HG02884 (cell line): ENCODE measurements around the gene EPG5.
"Not testable (repeated sequence)": the region's sequence is repeated elsewhere in the genome, so short reads cannot be mapped to it uniquely, and the experiment has no call there.

Source experiments
- ATAC-seq: cut with Tn5 transposase; IDR thresholded peaks from one replicate; pipeline ENCODE4 v1.9.1; 2021; ENCODE audit warnings: mild to moderate bottlenecking, moderate library complexity; ENCODE audit not compliant: unreplicated experiment

EPG5 gene

DNA sequence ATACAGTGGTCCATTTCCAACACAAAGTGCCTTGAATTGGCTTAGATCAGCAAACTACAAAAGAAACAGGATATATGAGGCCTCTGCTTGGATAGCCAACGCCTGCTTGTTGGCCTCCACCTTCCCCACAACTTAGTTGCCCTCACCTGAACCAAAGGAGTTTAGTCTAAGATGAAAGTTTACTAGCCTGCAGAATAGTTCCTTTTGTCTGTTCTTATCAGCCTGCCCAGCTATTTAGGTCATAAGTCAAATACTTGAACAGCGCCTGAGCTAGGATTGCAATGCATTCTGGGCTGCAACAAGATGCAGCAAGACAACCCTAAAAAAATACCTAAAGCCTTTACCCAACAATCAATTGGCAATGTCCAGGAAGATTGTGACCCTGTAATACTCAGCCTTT is 13.1 kb upstream of the EPG5 start:
- ATAC-seq, result no peak

DNA sequence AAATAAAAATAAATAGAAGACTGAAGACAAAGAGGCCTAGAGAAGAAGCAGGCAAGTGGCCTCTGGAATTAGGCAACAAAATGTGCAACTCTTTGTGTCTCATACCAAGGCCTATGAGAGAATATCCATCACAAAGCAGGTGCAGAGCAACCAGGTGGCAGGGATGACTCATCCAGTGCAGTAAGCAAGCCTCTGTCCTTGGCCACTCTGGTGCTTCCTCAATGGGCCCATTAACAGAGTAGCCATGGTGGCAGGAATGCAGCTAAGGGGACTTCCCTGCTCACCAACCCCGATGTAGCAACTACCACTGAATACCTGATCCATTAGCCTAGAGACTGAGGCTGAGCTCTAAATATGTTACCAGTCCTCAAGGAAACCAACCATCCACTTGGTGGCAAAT is 11.0 kb upstream of the EPG5 start:
- no peak for ATAC-seq

DNA sequence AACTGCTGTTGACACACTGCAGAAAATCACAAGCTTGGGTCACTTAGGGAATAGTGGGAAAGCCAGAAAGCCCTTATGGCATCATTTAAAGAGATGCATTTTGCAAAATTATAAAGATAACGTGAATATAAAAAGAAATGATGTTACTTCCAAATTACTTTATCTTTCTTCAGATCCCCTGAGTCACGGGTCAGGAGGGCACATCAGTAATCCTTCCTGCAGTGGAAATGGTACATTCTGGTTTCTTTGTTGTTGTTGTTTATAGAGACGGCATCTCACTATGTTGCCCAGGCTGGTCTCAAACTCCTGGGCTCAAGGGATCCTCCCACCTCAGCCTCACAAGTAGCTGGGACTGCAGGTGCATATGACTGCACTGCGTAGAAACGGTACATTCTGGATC is 9.8 kb upstream of the EPG5 start:
- no peak for ATAC-seq

DNA sequence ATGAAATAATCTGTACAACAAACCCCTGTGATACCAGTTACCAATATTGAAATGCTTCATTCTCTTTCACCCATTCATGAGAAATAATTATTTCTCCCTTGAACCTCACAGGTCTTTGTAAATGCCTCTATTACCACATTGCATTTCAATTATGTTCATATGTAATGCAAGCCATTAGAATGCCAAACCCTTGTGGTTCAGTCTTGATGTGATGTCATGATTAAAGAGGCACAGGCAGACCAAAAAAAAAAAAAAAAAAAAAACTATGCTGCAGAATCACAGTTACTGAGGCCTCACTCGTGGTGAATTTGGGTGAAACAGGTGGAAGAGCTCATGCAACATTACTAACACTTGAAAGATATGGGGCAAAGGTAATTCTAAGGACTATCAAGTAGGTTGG is 9.4 kb upstream of the EPG5 start:
- ATAC-seq, result no peak

DNA sequence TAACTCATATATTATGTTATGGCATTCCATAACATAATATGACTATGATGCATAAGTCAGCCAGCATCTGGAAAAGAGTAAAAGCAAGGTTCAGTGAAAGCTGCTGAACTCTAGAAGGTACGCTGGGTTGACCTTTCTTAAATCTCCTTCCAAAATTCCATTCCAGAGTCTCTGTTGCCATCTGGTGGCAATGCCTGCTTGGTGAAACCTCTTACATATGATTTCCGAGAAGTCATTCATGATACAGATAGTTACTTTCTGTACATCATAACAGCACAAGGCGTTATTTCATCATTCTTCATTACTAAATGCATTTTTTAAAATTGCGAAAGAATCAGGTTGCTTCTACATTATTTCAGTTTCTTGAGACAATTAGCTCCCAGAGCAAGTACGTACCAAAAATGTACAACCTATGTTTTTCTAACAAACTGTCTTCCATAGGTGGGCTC is 7.0 kb upstream of the EPG5 start:
- no peak for ATAC-seq

DNA sequence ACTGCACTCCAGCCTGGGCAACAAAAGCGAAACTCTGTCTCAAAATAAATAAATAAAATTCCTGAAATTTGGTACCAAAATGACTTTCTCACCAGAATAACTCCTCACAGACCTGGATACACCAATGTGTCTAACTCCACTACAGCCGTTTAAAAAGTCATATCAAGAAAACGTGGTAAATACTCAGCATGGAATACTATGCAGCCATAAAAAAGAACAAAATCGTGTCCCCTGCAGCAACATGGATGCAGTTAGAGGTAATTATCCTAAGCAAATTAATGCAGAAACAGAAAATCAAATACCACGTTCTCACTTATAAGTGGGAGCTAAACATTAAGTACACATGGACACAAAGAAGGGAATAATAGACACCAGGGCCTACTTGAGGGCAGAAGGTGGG is 2.2 kb downstream of the EPG5 start:
- ATAC-seq, result not testable (repeated sequence)

DNA sequence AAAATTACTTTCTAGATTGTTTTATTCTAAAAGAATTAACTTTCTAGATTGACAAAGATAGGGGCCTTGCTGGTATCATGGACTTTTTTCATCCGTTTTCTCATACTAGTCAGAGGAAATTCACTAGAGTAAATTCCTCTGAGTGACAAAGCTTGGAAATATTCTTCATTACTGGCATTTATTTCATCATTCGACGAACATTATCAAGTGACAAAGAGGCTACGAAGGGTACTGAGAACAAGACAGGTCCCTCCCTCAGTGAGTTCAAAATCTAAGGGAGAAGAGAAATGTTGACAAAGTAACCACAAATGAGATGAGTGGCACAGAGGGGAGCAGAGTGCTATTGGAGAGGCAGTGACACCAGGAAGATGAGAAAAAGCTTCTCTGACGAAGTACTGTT is 4.3 kb downstream of the EPG5 start:
- ATAC-seq, result no peak

DNA sequence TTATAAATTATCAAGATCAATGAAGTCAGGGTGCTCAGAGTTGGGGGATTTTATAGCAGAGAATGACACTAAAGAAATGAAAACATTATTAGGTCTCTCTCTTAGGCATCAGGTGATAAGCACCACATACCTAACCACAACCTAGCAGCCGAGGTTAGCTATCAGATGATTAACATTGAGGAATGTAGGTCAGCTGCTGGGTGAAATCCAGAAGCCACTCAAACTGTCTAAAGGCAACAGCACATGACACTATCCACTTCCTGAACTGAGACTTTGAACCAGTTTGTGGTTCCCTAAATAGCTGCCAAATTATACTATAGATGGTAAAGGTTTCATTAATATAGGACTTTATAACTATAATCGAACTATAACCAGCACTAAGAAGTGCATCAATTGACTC is 4.7 kb downstream of the EPG5 start:
- ATAC-seq, result no peak

DNA sequence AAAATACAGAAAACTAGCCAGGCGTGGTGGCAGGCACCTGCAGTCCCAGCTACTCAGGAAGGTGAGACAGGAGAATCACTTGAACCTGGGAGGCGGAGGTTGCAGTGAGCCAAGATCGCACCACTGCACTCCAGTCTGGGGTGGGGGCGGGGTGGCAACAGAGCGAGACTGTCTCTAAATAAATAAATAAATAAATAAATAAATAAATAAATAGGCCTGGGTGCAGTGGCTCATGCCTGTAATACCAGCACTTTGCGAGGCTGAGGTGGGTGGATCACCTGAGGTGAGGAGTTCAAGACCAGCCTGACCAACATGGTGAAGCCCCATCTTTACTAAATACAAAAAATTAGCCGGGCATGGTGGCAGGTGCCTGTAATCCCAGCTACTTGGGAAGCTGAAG is 7.6 kb downstream of the EPG5 start:
- ATAC-seq, result not testable (repeated sequence)

DNA sequence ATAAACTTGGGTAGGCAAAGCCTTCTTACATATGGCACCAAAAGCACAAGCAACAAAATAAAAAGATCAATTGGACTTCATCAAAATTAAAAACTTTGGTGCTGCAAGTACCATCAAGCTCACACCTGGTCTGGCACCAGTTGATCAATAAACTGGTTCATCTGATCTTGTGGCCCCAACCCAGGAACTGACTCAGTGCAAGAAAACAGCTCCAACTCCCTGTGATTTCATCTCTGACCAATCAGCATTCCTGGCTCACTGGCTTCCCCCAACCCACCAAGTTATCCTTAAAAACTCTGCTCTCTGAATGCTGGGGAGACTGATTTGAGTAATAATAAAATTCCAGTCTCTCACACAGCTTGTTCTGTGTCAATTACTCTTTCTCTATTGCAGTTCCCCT is 8.4 kb downstream of the EPG5 start:
- ATAC-seq, result no peak

DNA sequence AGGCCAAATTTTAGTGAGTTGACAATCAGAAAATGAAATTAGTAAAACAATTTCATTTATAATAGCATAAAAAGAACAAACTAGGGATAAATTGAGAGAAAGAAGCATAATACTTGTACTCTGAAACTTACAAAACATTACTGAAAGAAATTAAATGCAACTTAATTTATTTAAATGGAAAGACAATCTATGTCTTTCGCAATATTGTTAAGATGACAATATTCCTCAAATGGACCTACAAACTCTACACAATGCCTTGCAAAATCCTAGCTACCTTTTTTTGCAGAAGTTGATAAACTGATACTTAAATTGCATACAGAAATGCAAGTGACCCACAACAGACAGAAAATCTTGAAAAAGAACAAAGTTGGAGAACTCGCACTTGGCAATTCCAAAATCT is 9.1 kb downstream of the EPG5 start:
- ATAC-seq, result no peak

DNA sequence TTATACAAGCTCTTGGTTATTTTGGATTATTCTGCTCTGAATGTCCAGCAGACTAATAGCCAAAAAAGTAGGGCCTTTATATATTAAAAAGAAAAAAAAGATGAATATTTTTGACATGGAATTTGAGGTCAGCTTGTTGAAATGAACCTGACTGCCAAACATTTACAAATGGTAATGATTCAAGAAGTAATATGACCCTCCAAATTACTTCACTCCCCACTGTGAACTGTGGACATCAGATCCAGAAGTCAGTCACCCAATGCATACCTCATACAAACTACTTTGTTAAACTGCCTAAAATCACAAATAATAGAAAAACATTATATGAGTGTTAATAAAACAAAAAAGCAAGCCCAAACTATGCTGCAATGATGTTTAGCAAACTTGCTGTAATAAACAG is 10.0 kb downstream of the EPG5 start:
- no peak for ATAC-seq

DNA sequence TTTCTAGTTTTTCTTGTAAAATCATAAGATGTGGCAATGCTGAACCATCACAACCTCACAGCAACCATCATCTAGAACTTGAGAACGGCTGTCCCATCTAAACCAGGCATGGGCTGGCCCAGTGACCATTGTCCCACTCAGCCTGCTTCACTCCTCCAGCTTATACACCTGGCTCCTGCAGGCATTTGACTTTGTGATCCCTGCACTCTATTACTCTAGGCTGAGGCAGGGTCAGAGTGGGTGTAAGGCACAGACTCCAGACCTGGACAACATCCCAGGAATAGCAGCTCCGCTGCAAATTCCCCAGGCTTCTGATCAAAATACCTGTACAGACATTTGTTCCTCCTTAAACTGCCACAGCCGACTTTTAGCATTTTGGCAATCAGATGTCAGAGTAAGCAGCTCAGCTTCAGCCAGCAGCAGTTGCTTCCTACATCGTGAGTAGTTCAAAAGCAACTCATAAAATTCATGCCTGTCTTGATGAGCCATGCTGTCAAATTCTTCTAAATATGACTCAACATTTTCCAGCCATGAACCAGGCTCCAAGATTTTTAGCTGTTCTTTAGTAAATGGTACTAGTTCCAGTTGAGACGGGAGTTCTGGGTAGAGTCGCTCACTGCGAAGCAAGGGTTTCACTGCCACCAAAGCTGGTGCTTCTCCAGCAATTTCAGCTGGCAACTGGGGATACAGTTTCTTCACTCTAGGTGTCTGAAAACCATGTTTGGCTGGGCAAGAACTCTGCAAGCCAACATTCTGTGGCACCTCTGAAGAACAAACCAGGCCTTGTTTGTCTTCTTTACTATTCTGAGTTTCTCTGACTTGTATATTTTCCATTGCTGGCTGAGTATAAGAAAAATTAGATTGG is 12.8 kb downstream of the EPG5 start:
- ATAC-seq, result no peak

DNA sequence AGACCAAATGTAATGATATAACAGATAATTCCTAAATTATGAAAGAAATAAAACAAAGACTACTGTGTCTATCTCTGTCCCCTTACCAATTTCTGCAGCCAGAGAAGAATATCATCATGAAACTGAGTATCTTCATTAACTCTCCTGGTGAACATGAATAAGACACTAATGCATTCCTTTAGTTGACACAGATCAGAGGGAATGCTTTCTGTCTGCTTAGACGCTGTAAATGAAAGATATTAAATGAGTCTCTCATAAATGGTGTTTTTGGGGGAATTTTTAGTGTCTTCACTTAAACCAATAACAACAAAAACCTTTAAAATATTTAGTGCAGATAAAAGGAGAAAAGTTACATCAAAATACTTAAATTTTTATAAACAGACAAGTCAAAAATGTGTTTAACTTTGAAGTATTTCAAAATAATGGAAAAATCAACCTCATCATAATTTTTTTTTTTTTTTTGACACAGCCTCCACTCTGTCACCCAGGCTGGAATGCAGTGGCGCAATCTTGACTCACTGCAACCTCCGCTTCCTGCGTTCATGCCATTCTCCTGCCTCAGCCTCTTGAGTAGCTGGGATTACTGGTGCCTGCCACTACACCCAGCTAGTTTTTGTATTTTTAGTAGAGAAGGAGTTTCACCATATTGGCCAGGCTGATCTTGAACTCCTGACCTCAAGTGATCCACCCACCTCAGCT is 16.0 kb downstream of the EPG5 start:
- ATAC-seq, result no peak

DNA sequence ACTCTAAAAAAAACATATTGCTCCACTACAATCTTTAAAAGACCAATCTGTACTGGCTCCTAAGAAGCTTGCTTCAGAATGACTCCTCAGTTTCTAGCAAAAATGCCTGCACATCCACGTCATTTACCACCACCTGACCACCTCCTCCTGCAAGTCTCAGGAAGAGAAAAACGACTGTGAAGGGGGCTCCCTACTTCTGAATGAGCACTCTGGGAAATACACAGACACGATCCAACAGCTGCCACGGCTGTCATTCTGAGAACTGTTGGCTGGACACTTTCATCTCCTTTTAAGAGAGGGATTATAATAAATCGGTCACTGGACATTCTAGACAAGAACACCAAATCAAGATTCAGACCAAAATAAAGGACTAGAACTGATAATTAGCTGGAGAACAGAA is 21.5 kb downstream of the EPG5 start:
- ATAC-seq, result no peak

DNA sequence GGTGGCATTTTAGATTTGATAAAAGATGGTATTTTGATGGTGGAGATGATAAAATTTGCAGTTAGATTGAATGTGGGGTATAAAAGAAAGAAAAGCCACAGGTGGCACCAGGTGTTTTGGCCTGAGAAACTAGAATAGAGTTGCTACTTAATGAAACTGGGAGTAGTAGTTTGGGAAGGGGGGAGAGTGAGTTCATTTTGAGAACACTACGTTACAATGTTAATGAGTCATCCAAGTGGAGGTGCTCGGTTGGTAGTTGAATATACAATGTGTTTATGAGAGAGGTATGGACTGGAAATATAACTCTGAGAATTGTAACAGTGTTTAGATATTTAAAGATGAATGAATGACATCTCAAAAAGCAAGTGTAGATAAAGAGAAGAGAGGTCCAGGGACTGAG is 26.4 kb downstream of the EPG5 start:
- no peak for ATAC-seq

DNA sequence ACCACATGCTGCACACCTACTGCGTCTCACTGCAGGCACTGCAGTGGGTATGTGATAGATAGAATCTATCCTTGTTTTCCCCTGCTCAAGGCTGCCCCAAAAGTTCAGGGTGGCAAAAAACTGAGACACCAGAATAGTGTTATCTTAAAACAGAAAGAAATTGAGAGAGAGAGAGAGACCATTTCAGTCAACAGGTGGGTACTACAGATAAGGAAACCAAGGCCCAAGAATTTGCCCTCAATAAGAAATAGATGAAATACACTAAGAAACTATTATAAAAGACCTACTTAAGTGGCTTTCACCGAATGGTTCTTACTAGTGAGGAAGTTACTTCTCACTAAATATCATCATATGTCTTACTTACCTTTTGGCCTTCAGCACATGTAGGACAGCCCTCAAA is 27.9 kb downstream of the EPG5 start:
- no peak for ATAC-seq

DNA sequence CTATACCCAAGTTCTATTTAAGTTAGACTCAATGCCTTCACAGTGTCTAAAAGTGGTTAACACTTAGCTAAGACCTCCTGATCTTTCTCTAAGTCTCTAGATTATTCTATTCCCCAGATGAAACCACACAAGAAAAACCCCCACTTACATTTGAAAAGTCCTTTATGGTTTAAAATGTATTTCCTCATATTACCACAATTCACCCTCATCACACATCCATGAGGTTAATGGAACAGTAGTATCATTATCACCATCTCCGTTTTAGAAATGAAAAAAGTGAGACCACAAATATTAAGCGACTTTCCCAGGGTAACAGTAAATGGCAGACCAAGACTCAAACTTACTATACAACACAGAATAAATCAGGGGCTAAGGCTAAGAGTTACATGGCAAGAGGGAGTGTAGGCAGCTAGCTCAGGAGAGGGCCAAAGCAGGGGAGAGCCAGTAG is 28.6 kb downstream of the EPG5 start:
- no peak for ATAC-seq

DNA sequence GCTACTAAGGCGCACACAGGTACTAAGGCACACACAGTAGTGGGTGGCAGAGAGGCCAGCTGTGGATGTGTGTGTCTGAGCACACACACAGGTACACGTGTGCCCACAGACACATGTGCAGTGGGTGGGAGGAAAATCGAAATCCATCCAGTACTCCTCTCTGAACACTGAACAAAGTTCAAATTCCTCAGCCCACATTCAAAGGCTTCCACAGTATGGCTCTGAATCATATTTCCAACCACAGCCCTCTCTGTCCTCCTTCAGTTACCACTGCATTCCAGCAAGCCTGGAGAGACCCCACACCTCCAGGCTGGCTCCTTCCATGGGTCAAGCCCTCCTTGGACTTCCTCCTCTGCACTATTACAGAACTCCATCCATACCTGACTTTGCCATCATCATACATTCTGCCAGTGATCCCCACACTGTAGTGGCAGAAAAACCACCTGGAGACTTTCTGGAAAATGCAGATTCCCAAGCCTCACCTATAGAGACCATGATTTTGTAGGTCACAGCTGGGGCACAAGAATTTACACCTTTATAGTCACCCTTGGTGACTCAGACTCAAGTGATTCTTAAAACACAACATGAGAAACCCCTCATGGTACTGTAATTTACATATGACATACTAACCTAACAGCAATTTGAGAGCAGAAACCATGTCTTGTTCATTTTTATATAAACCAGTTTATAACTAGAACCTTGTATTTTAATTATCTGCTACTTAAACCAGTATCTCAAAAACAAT is 31.4 kb downstream of the EPG5 start:
- ATAC-seq, result no peak

DNA sequence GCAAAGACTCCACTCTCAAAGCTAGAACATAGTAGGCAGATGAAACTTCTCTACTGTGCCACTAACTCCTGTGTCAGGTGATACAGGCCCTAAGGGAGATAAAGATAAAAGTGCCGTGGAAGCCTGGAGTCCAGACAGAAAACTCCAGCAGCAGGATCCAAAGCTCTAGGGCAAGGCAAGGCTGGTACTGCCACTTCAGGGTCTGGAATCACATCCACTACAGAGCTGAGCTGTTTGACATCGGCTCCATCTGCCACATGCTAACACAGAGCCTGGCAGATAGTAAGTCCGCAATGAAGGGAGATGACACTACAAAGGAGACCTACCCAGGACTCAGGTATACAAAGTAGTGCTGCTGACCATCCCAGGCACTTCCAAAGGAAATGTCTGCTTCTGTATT is 34.4 kb downstream of the EPG5 start:
- ATAC-seq, result no peak

DNA sequence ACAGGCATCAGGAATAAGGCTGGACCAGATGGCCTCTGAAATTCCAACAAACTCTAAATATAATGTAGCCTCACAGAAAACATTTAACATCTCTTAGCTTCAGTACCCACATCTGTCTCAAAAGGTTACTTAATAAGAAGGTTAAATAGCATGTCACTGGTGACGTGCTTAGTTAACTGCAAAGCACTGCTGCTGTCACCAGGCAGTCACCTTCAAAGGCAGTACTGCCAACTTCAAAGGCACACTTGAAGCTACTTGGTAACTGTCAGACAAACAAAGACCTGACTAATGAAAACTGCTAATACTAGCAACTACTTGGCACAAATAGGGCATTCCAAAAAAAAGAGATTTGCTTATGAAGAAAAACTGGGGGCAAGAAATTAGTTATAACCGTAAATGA is 36.2 kb downstream of the EPG5 start:
- ATAC-seq, result no peak

DNA sequence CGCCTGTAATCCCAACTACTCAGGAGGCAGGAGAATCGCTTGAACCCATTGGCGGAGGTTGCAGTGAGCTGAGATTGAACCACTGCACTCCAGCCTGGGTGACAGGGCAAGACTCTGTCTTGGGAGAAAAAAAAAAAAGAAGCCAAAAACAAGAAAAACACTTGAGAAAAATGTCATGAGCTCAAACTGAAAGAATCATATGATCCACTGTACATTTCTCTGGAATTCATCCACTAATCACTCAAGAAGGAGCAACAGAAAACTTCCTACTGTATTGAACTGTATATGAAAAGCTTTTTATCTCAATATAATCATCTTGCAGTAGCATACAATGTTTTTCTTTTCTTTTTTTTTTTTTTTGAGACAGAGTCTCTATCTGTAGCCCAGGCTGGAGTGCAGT is 40.4 kb downstream of the EPG5 start:
- ATAC-seq, result no peak
